Hepatocyte (in vitro differentiated cells): ENCODE data around the gene SUN3.

ENCODE experiments used
- EZH2phosphoT487 ChIP-seq: fragments of 200-600 bp; sonication (generic); IDR thresholded peaks from one replicate; pipeline ENCODE4 v1.6.1; 2018; ENCODE audit warnings: antibody characterized with exemption, mild to moderate bottlenecking, low read depth, moderate library complexity; ENCODE audit not compliant: unreplicated experiment, severe bottlenecking
- TF ChIP-seq, protein P1 (sequence below): fragments of 200-600 bp; sonication (generic); IDR thresholded peaks from 2 replicates; pipeline ENCODE4 v1.5.1; 2016; ENCODE audit warnings: antibody characterized with exemption, mild to moderate bottlenecking; ENCODE audit not compliant: poor library complexity

DNA sequence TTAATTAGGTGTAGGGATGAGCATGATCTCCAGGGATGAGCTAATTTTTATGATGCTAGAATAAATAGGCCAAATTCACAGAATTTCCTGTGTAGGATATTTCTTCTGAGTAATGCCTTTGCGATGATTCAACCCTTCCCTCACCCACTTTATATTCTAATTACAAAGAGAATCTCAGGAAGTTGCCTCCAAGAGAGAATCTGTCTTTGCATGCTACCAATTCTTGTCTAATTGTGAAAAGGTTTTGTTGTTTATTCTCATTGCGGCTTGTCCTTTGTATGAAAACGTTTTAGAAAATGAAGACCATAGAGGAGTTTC, 12.7 kb upstream of the SUN3 start:
- TF ChIP-seq, protein P1, sequence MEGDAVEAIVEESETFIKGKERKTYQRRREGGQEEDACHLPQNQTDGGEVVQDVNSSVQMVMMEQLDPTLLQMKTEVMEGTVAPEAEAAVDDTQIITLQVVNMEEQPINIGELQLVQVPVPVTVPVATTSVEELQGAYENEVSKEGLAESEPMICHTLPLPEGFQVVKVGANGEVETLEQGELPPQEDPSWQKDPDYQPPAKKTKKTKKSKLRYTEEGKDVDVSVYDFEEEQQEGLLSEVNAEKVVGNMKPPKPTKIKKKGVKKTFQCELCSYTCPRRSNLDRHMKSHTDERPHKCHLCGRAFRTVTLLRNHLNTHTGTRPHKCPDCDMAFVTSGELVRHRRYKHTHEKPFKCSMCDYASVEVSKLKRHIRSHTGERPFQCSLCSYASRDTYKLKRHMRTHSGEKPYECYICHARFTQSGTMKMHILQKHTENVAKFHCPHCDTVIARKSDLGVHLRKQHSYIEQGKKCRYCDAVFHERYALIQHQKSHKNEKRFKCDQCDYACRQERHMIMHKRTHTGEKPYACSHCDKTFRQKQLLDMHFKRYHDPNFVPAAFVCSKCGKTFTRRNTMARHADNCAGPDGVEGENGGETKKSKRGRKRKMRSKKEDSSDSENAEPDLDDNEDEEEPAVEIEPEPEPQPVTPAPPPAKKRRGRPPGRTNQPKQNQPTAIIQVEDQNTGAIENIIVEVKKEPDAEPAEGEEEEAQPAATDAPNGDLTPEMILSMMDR: no peak
- TF ChIP-seq EZH2phosphoT487: no peak
